GM12878 (cell line): ENCODE measurements around the gene CA5A. TPM values are rescaled to one million over a fixed set of nuclear protein-coding genes. Genes with fewer than 3 reads are reported as not detected.

Experiments
- ATAC-seq: fragments of 200-7000 bp; cut with Tn5 transposase; 3 replicates; pipeline ENCODE4 v1.9.1; 2020; ENCODE audit warnings: mild to moderate bottlenecking, moderate library complexity
- BruUV-seq: library from RNA; stranded (reverse); fragments of 400-500 nt; replicated peaks from 2 replicates; lab custom pipeline; 2021; lab: Mats Ljungman, UMichigan
- CTCF ChIA-PET: fragments of 300-600 bp; sonication (Branson Sonifier 250); formaldehyde crosslinking; extraction: SDS; loops from one replicate; lab custom pipeline; 2021; ENCODE audit warnings: inconsistent platforms; lab: Yijun Ruan, JAX
- POLR2A ChIA-PET: fragments of 350-600 bp; formaldehyde crosslinking; extraction: SDS; loops from one replicate; lab custom pipeline; 2021; ENCODE audit warnings: inconsistent platforms; lab: Charles Lee
- RAD21 ChIA-PET: fragments of 300-600 bp; sonication (Branson Sonifier 250); formaldehyde crosslinking; loops from one replicate; lab custom pipeline; 2023; ENCODE audit warnings: antibody characterized with exemption; ENCODE audit not compliant: unreplicated experiment; lab: Charles Lee
- SMC1A ChIA-PET: fragments of 300-600 bp; sonication (Branson Sonifier 250); formaldehyde crosslinking; loops from one replicate; lab custom pipeline; 2023; ENCODE audit not compliant: unreplicated experiment, uncharacterized antibody; lab: Charles Lee
- DNase-seq: peaks from one replicate; pipeline ENCODE4 v3.0.0-alpha.2; 2011; ENCODE audit warnings: low read depth, low spot score
- FAIRE-seq: peaks from 3 replicates; lab custom pipeline; 2011; peaks lifted over from hg19 to GRCh38; lab: Jason Lieb, UNC
- H2AFZ ChIP-seq: 2 replicates; pipeline ENCODE4 v1.6.0; 2011; ENCODE audit warnings: low read depth, low read length, control low read depth; ENCODE audit not compliant: control insufficient read depth
- H3K27ac ChIP-seq: 2 replicates; pipeline ENCODE4 v1.5.1; 2011; ENCODE audit warnings: control low read depth; ENCODE audit not compliant: control insufficient read depth, insufficient read depth
- H3K27me3 ChIP-seq, 2 experiments: replicated peaks in 1 of 2; 2 replicates each; pipeline versions ENCODE4 v1.6.0 to v1.6.1; 2011; ENCODE audit warnings: low read length in 1 of 2; ENCODE audit not compliant: control insufficient read depth in 2 of 2, insufficient read depth in 2 of 2
- H3K36me3 ChIP-seq, 2 experiments: 2 replicates each; pipeline ENCODE4 v1.5.1; 2011; ENCODE audit warnings: low read length in 1 of 2; ENCODE audit not compliant: control insufficient read depth in 2 of 2, insufficient read depth in 2 of 2
- H3K4me1 ChIP-seq: 2 replicates; pipeline ENCODE4 v1.6.1; 2011; ENCODE audit warnings: mild to moderate bottlenecking, low read length, moderate library complexity, mixed read lengths; ENCODE audit not compliant: control insufficient read depth, insufficient read depth
- H3K4me2 ChIP-seq: 2 replicates; pipeline ENCODE4 v1.6.0; 2011; ENCODE audit warnings: control low read depth; ENCODE audit not compliant: control insufficient read depth, insufficient read depth
- H3K4me3 ChIP-seq: fragments of 200-600 bp; sonication (generic); 2 replicates; pipeline ENCODE4 v1.5.1; 2016
- H3K79me2 ChIP-seq: 2 replicates; pipeline ENCODE4 v1.6.0; 2011; ENCODE audit warnings: low read length; ENCODE audit not compliant: control insufficient read depth, insufficient read depth
- H3K9ac ChIP-seq: 2 replicates; pipeline ENCODE4 v1.8.0; 2011; ENCODE audit warnings: low read length, control low read depth, mixed read lengths; ENCODE audit not compliant: control insufficient read depth, insufficient read depth
- H3K9me3 ChIP-seq: replicated peaks from 3 replicates; pipeline ENCODE4 v1.5.1; 2011; ENCODE audit warnings: mild to moderate bottlenecking, low read length; ENCODE audit not compliant: control insufficient read depth, insufficient read depth
- H4K20me1 ChIP-seq: 2 replicates; pipeline ENCODE4 v1.6.0; 2011; ENCODE audit not compliant: control insufficient read depth, insufficient read depth
- ETV6 ChIP-seq, 2 experiments: fragments of 450-650 bp in 1 of 2; IDR thresholded peaks in 1 of 2; conservative IDR thresholded peaks in 1 of 2; 2 replicates each; pipeline ENCODE4 v1.6.1; 2014; ENCODE audit warnings: antibody characterized with exemption in 1 of 2, borderline replicate concordance in 1 of 2, low read depth in 1 of 2, mild to moderate bottlenecking in 1 of 2, moderate library complexity in 1 of 2
- HDGF ChIP-seq: fragments of 450-650 bp; IDR thresholded peaks from 2 replicates; pipeline ENCODE4 v1.6.1; 2016; ENCODE audit warnings: antibody characterized with exemption
- KDM1A ChIP-seq: fragments of 200-600 bp; sonication (generic); IDR thresholded peaks from 2 replicates; pipeline ENCODE4 v1.6.1; 2016; ENCODE audit warnings: borderline replicate concordance
- KLF5 ChIP-seq: fragments of 450-650 bp; IDR thresholded peaks from 2 replicates; pipeline ENCODE4 v1.6.1; 2014; ENCODE audit warnings: mild to moderate bottlenecking; ENCODE audit not compliant: partially characterized antibody
- MXI1 ChIP-seq: fragments of 150-350 bp; IDR thresholded peaks from 2 replicates; pipeline ENCODE4 v1.6.1; 2011; ENCODE audit warnings: low read depth, mild to moderate bottlenecking, inconsistent platforms, low read length, improper control_type of control experiment
- NFXL1 ChIP-seq: fragments of 450-650 bp; IDR thresholded peaks from 2 replicates; pipeline ENCODE4 v1.6.1; 2017; ENCODE audit warnings: antibody characterized with exemption, mild to moderate bottlenecking, borderline replicate concordance
- NR2F1 ChIP-seq: fragments of 450-650 bp; conservative IDR thresholded peaks from 2 replicates; pipeline ENCODE4 v1.6.1; 2017; ENCODE audit warnings: mild to moderate bottlenecking
- RFX5 ChIP-seq: IDR thresholded peaks from 2 replicates; pipeline ENCODE4 v1.6.1; 2011; ENCODE audit warnings: low read depth, low read length, improper control_type of control experiment
- SMAD1 ChIP-seq: fragments of 450-650 bp; IDR thresholded peaks from 2 replicates; pipeline ENCODE4 v1.6.1; 2018; ENCODE audit warnings: mild to moderate bottlenecking, low read depth; ENCODE audit not compliant: partially characterized antibody
- SPI1 ChIP-seq: IDR thresholded peaks from 2 replicates; pipeline ENCODE4 v1.6.1; 2011; ENCODE audit warnings: low read depth, mild to moderate bottlenecking, low read length, moderate library complexity, borderline replicate concordance; ENCODE audit not compliant: insufficient read depth
- SREBF1 ChIP-seq: IDR thresholded peaks from 2 replicates; pipeline ENCODE4 v1.6.1; 2012; ENCODE audit warnings: mild to moderate bottlenecking, low read length
- YY1 ChIP-seq: IDR thresholded peaks from 2 replicates; pipeline ENCODE4 v1.6.1; 2011; ENCODE audit warnings: low read depth, mild to moderate bottlenecking, low read length
- WGBS: methylation state at CpG from one replicate; pipeline ENCODE4 v1.1.6; 2016; ENCODE audit warnings: low lambda C conversion rate; ENCODE audit not compliant: insufficient replicate concordance, insufficient coverage; ENCODE audit errors: missing lambda C conversion rate; 5-methylcytosine and 5-hydroxymethylcytosine counted together
- in situ Hi-C: fragments of 300-500 bp; cut with MboI; formaldehyde crosslinking; loops from 9 replicates; pipeline ENCODE4 v1.14.3; 2018; ENCODE audit warnings: mixed read lengths
- intact Hi-C: fragments of 100-400 bp; cut with micrococcal nuclease; formaldehyde crosslinking; loops from one replicate; pipeline ENCODE4 v1.14.2; 2022; ENCODE audit not compliant: unreplicated experiment
- polyA plus RNA-seq, 11 experiments: library from polyadenylated mRNA; depleted of rRNA in 4 of 11; unstranded in 6 of 11; stranded (reverse) in 5 of 11; fragments of >200 nt; fragmentation: Nextera tagmentation in 4 of 11; fragmentation: Illumina TruSeq in 1 of 11; extraction: Ambion mirVana in 4 of 11; extraction: Trizol in 1 of 11; gene quantifications; 1 replicate in 1 of 11; 2 replicates in 10 of 11; pipeline versions ENCODE4 v1.2.1 to v1.2.3, GENCODE V29; 2011 to 2016; ENCODE audit warnings: inconsistent platforms in 2 of 11, missing spikeins in 2 of 11, low read depth in 1 of 11
- total RNA-seq, 4 experiments: library from RNA; depleted of rRNA in 3 of 4; stranded (reverse); fragments of >200 nt in 3 of 4; fragmentation: Illumina TruSeq in 1 of 4; extraction: Trizol in 1 of 4; gene quantifications; 2 replicates each; pipeline versions ENCODE4 v1.2.1 to v1.2.3, GENCODE V29; 2013 to 2021
- TF ChIP-seq, protein P1 (sequence below): IDR thresholded peaks from 2 replicates; pipeline ENCODE4 v1.6.1; 2012; ENCODE audit warnings: low read length, inconsistent platforms
- TF ChIP-seq, protein P2 (sequence below): fragments of 450-650 bp; IDR thresholded peaks from 2 replicates; pipeline ENCODE4 v1.6.1; 2017; ENCODE audit warnings: mild to moderate bottlenecking, low read depth, inconsistent platforms; ENCODE audit not compliant: poor library complexity, severe bottlenecking
- TF ChIP-seq, protein P3 (sequence below): IDR thresholded peaks from 2 replicates; pipeline ENCODE4 v1.6.1; 2012; ENCODE audit warnings: low read depth, low read length, improper control_type of control experiment
- TF ChIP-seq, protein P4 (sequence below): fragments of 450-650 bp; IDR thresholded peaks from 2 replicates; pipeline ENCODE4 v1.6.1; 2018; ENCODE audit warnings: borderline replicate concordance, mild to moderate bottlenecking; ENCODE audit not compliant: partially characterized antibody

Gene CA5A
- total and polyA plus RNA-seq, 10 of the 15 experiments (the other 5 are each of a cell fraction or from before 2014, with no cell fraction given), result not detected

DNA sequence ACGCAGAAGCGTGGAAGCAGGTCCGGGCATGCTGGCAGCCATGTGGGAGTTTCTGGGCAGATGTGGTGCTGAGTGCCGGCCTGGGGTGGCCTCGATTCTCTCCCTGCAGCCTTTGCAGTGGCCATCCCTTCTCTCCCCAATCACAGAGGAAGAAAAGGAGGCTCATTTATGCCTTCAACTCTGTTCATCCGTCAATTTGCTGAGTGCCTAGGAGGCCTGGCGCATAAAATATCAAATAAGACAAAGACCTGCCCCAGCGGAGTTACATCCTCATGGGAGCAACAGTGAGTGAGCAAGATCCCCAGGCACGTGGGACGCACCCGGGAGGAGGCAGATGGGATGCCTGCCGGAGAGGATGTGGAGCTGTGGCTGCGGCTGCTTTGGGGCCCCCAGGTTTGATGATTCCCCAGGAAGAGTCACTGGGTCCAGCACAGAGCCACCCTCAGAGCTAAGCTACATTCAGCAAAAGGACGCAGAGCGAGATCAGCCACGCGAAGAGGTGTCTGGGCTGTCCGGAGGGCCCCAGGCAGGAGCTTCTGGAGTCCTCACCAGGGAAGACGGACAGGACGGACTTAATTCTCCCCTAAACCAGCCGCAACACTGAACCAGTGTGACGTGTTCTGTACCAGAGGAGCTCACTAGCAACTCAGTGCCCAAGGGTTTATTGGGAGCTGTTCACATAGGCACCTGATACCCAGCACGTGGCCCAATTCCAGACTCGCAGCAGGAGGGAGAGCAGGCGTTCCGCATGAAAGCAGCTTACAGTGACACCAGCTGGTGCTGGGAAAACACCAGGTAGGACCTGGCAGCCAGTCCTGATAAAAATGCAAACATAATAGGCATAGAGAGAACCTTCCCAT is 11.3 kb downstream of the CA5A start:
- Histone ChIP-seq H3K27me3 (no peaks in the 10 kb centered on the region; a peak in 1 of 4 replicates), H3K4me3 (no peak overlapping the region), H3K36me3 (no peaks in the 10 kb centered on the region), H3K27ac (no peak overlapping the region), H2AFZ (peak overlapping the region; percentile 79), H3K4me1 (peaks cover 33% of the 10 kb centered on the region), H4K20me1 (no peaks in the 10 kb centered on the region), H3K79me2 (no peaks in the 10 kb centered on the region), H3K9me3 (no peaks in the 10 kb centered on the region), H3K4me2 (peak overlapping the region; percentile 71), H3K9ac (peak overlapping the region; percentile 37; the same call in 1 of the 2 replicates)
- in situ Hi-C loops (no loop called here), intact Hi-C loops (no loop called here)
- ATAC-seq, result no peak
- no peak for FAIRE-seq
- 44% methylated on average over 26 of the region's 26 CpGs for WGBS
- RAD21 ChIA-PET, result interaction anchor here (0.6 to 1.4 kb wide), 7 partner anchors 25 to 146 kb away, joined by 3 to 5 read pairs (median 4); partner anchors contain the start of gene BANP
- BruUV-seq, result no TSS peak
- POLR2A ChIA-PET, result interaction anchor here (0.5 to 2.4 kb wide), 4 partner anchors 24 to 145 kb away, joined by 3 to 6 read pairs (median 4); no protein-coding TSS in a partner anchor
- CTCF ChIA-PET, result interaction anchor here (0.7 to 2.7 kb wide), 9 partner anchors 15 to 155 kb away, joined by 3 to 17 read pairs (median 4); no protein-coding TSS in a partner anchor
- DNase-seq, result no peak
- SMC1A ChIA-PET, result interaction anchor here (0.5 to 1.7 kb wide), 3 partner anchors 16 to 60 kb away, joined by 3 to 5 read pairs (median 3); no protein-coding TSS in a partner anchor
- TF ChIP-seq MXI1, result no peak
- no peak for TF ChIP-seq SREBF1
- no peak for TF ChIP-seq ETV6 (conservative IDR thresholded peaks at IDR 0.05 in 1 of 2, IDR thresholded peaks at IDR 0.05 in 1 of 2; ENCODE audit: borderline replicate concordance in 1 of 2, low read depth in 1 of 2)
- 0 out of 2 replicates have a peak, but pooled peaks have one; percentile 1 for TF ChIP-seq YY1
- TF ChIP-seq, protein P1, sequence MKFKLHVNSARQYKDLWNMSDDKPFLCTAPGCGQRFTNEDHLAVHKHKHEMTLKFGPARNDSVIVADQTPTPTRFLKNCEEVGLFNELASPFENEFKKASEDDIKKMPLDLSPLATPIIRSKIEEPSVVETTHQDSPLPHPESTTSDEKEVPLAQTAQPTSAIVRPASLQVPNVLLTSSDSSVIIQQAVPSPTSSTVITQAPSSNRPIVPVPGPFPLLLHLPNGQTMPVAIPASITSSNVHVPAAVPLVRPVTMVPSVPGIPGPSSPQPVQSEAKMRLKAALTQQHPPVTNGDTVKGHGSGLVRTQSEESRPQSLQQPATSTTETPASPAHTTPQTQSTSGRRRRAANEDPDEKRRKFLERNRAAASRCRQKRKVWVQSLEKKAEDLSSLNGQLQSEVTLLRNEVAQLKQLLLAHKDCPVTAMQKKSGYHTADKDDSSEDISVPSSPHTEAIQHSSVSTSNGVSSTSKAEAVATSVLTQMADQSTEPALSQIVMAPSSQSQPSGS, result no peak
- no peak for TF ChIP-seq KDM1A
- no peak for TF ChIP-seq RFX5
- no peak for TF ChIP-seq SPI1
- TF ChIP-seq NR2F1, result 0 out of 2 replicates have a peak, but pooled peaks have one; percentile 7
- TF ChIP-seq SMAD1, result no peak
- TF ChIP-seq, protein P2, sequence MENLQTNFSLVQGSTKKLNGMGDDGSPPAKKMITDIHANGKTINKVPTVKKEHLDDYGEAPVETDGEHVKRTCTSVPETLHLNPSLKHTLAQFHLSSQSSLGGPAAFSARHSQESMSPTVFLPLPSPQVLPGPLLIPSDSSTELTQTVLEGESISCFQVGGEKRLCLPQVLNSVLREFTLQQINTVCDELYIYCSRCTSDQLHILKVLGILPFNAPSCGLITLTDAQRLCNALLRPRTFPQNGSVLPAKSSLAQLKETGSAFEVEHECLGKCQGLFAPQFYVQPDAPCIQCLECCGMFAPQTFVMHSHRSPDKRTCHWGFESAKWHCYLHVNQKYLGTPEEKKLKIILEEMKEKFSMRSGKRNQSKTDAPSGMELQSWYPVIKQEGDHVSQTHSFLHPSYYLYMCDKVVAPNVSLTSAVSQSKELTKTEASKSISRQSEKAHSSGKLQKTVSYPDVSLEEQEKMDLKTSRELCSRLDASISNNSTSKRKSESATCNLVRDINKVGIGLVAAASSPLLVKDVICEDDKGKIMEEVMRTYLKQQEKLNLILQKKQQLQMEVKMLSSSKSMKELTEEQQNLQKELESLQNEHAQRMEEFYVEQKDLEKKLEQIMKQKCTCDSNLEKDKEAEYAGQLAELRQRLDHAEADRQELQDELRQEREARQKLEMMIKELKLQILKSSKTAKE, result no peak
- TF ChIP-seq, protein P3, sequence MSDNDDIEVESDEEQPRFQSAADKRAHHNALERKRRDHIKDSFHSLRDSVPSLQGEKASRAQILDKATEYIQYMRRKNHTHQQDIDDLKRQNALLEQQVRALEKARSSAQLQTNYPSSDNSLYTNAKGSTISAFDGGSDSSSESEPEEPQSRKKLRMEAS, result peak; percentile 5; the same call in 1 of the 2 replicates
- TF ChIP-seq, protein P4, sequence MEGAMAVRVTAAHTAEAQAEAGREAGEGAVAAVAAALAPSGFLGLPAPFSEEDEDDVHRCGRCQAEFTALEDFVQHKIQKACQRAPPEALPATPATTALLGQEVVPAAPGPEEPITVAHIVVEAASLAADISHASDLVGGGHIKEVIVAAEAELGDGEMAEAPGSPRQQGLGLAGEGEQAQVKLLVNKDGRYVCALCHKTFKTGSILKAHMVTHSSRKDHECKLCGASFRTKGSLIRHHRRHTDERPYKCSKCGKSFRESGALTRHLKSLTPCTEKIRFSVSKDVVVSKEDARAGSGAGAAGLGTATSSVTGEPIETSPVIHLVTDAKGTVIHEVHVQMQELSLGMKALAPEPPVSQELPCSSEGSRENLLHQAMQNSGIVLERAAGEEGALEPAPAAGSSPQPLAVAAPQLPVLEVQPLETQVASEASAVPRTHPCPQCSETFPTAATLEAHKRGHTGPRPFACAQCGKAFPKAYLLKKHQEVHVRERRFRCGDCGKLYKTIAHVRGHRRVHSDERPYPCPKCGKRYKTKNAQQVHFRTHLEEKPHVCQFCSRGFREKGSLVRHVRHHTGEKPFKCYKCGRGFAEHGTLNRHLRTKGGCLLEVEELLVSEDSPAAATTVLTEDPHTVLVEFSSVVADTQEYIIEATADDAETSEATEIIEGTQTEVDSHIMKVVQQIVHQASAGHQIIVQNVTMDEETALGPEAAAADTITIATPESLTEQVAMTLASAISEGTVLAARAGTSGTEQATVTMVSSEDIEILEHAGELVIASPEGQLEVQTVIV, result no peak
- no peak for TF ChIP-seq KLF5
- no peak for TF ChIP-seq NFXL1
- no peak for TF ChIP-seq HDGF
